GM04504 (cell line): ENCODE data around the gene LPAR3.
"Not testable (repeated sequence)": the region's sequence is repeated elsewhere in the genome, so short reads cannot be mapped to it uniquely, and the experiment has no call there.

ENCODE experiments used
- DNase-seq: peaks from one replicate; pipeline ENCODE4 v3.0.0-alpha.2; 2012; ENCODE audit warnings: low read depth

LPAR3 gene

GRCh38 chr1:84892705-84893618, at the start of gene LPAR3:
LPAR3 (minus strand) TSS chr1:84893206; CDS start chr1:84866120, 27,086 bp downstream.
- DNase-seq, result no peak

GRCh38 chr1:84941843-84942242, 48.8 kb upstream of the LPAR3 start:
- DNase-seq, result no peak

GRCh38 chr1:84940481-84940880, 47.5 kb upstream of the LPAR3 start:
- no peak for DNase-seq

- DNase-seq, result no peak
Observed at GRCh38 chr1:84939761-84940160, 46.8 kb upstream of the LPAR3 start.

GRCh38 chr1:84939151-84939550, 46.1 kb upstream of the LPAR3 start:
- DNase-seq, result no peak

GRCh38 chr1:84936116-84936810, 43.3 kb upstream of the LPAR3 start:
- peak; percentile 42 for DNase-seq

- DNase-seq, result no peak
Observed at GRCh38 chr1:84933011-84933611, 40.1 kb upstream of the LPAR3 start.

GRCh38 chr1:84930831-84931230, 37.8 kb upstream of the LPAR3 start:
- no peak for DNase-seq

- DNase-seq, result no peak
Observed at GRCh38 chr1:84930329-84930728, 37.3 kb upstream of the LPAR3 start.

GRCh38 chr1:84929581-84929980, 36.6 kb upstream of the LPAR3 start:
- DNase-seq, result no peak

GRCh38 chr1:84928979-84929378, 36.0 kb upstream of the LPAR3 start:
- no peak for DNase-seq

- DNase-seq, result no peak
Observed at GRCh38 chr1:84923317-84923716, 30.3 kb upstream of the LPAR3 start.

GRCh38 chr1:84920159-84920558, 27.2 kb upstream of the LPAR3 start:
- DNase-seq, result no peak

- DNase-seq, result no peak
Observed at GRCh38 chr1:84919461-84919970, 26.5 kb upstream of the LPAR3 start.

- DNase-seq, result no peak
Observed at GRCh38 chr1:84918726-84919336, 25.8 kb upstream of the LPAR3 start.

GRCh38 chr1:84916897-84917296, 23.9 kb upstream of the LPAR3 start:
- DNase-seq, result no peak

- no peak for DNase-seq
Observed at GRCh38 chr1:84913555-84913892, 20.5 kb upstream of the LPAR3 start.

GRCh38 chr1:84912726-84913554, 19.9 kb upstream of the LPAR3 start:
- DNase-seq, result no peak

GRCh38 chr1:84908746-84909464, 15.9 kb upstream of the LPAR3 start:
- DNase-seq, result not testable (repeated sequence)

GRCh38 chr1:84907095-84907827, 14.3 kb upstream of the LPAR3 start:
- DNase-seq, result no peak
